ENCODE data around the gene SMARCB1. TPM values are rescaled to one million over a fixed set of nuclear protein-coding genes. Genes with fewer than 3 reads are reported as not detected.

Gene SMARCB1
- total and polyA plus RNA-seq, 4 donors, result 39.2 to 69.6 (median 47.8) TPM

DNA sequence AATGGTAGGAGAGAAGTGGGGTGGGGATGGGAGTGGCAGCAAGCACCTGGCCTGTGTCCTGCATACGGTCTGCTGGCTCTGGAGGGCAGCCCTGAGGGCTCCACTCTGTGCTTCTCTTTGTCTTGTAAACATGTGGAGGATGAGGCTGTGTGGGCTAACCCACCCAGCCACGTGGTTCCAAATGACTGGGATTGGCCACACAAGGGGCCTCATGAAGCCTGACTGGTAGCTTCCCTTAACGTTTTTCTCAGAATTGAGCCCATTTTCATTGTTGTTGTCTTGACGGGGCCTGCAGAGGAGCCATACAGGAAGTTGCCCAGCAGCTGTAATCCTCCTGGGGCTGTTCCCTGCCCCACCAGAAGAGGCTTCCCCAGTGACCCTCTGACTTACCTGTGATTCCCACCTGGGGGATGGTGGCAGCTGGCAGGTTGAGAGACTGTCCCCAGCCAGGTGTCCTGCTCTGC lies 34.0 kb downstream of the SMARCB1 start:
- Histone ChIP-seq H3K36me3 (ENCODE audit: control insufficient read depth in 4 of 4, insufficient read depth in 4 of 4, low read length in 4 of 4) (peaks cover 14 to 75% (median 55%) of the 10 kb centered on the region in 4 donors), H3K9ac (ENCODE audit: insufficient read depth in 1 of 2, low read length in 2 of 2) (no peak overlapping the region), H3K27me3 (ENCODE audit: control insufficient read depth in 3 of 3, insufficient read depth in 3 of 3, low read length in 2 of 3) (no peaks in the 10 kb centered on the region), H3K27ac (ENCODE audit: low read depth in 1 of 2, low read length in 1 of 2) (no peak overlapping the region), H3K9me3 (ENCODE audit: control insufficient read depth in 4 of 4, insufficient read depth in 3 of 4, low read length in 3 of 4) (no peaks in the 10 kb centered on the region), H3K4me3 (no peak overlapping the region), H3K4me1 (ENCODE audit: control insufficient read depth in 5 of 5, insufficient read depth in 5 of 5, low read length in 5 of 5) (no peaks in the 10 kb centered on the region)
- ATAC-seq (ENCODE audit: insufficient read depth, low FRiP score) (no peak), DNase-seq (no peak)
- WGBS, 2 donors, result 43 to 52% methylated on average over 4 of the region's 4 CpGs
- no peak for TF ChIP-seq CTCF (IDR thresholded peaks at IDR 0.05; ENCODE audit: control extremely low read depth, extremely low read depth)

GRCh38 chr22:23822101-23822671 lies 35.4 kb downstream of the SMARCB1 start:
- H3K27me3 ChIP-seq (ENCODE audit: control insufficient read depth in 3 of 3, insufficient read depth in 3 of 3, low read length in 2 of 3), result no peaks in the 10 kb centered on the region
- H3K4me1 ChIP-seq (ENCODE audit: control insufficient read depth in 5 of 5, insufficient read depth in 5 of 5, low read length in 5 of 5), result peaks cover 0 to 3% (median 0%) of the 10 kb centered on the region in 5 donors
- H3K36me3 ChIP-seq (ENCODE audit: control insufficient read depth in 4 of 4, insufficient read depth in 4 of 4, low read length in 4 of 4), result peaks cover 10 to 72% (median 49%) of the 10 kb centered on the region in 4 donors
- no peak overlapping the region for H3K9ac ChIP-seq (ENCODE audit: insufficient read depth in 1 of 2, low read length in 2 of 2)
- no peak for DNase-seq
- 91 to 95% methylated on average over 6 of the region's 6 CpGs for WGBS, 2 donors
- H3K9me3 ChIP-seq (ENCODE audit: control insufficient read depth in 4 of 4, insufficient read depth in 3 of 4, low read length in 3 of 4), result no peaks in the 10 kb centered on the region
- no peak overlapping the region for H3K4me3 ChIP-seq
- peak overlapping the region in 1 of 2 donors; percentile 78 for H3K27ac ChIP-seq (ENCODE audit: low read depth in 1 of 2, low read length in 1 of 2)
- no peak for ATAC-seq (ENCODE audit: insufficient read depth, low FRiP score)
- TF ChIP-seq CTCF (IDR thresholded peaks at IDR 0.05; ENCODE audit: control extremely low read depth, extremely low read depth), result no peak

DNA sequence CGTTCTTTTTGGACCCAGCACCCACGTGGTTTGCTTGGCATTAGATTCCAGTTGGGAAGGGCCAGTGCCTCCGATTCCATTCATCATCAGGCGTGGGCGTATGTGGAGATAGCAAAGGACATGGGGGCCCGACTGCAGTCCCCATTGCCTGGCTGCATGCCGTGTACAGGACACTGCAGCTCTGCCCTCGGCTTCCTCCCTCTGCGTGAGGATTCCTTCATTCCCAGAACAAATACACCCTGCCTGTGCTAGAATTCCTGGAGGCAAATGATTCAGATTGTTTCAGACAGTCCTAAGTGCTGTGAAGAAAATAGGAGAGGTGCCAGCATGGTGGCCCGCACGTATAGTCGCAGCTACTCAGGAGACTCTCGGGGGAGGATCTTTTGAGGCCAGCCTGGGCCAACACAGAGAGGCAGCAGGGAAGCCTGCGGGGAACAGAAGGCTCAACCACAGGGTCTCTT lies 36.6 kb downstream of the SMARCB1 start:
- no peak for TF ChIP-seq CTCF (IDR thresholded peaks at IDR 0.05; ENCODE audit: control extremely low read depth, extremely low read depth)
- H3K4me3 ChIP-seq, result no peak overlapping the region
- peaks cover 0 to 6% (median 0%) of the 10 kb centered on the region in 5 donors for H3K4me1 ChIP-seq (ENCODE audit: control insufficient read depth in 5 of 5, insufficient read depth in 5 of 5, low read length in 5 of 5)
- WGBS, 2 donors, result 91 to 97% methylated on average over 14 of the region's 14 CpGs
- no peaks in the 10 kb centered on the region for H3K9me3 ChIP-seq (ENCODE audit: control insufficient read depth in 4 of 4, insufficient read depth in 3 of 4, low read length in 3 of 4)
- peaks cover 6 to 74% (median 49%) of the 10 kb centered on the region in 4 donors for H3K36me3 ChIP-seq (ENCODE audit: control insufficient read depth in 4 of 4, insufficient read depth in 4 of 4, low read length in 4 of 4)
- H3K27ac ChIP-seq (ENCODE audit: low read depth in 1 of 2, low read length in 1 of 2), result peak overlapping the region in 1 of 2 donors; percentile 78
- DNase-seq, result no peak
- ATAC-seq (ENCODE audit: insufficient read depth, low FRiP score), result no peak
- H3K9ac ChIP-seq (ENCODE audit: insufficient read depth in 1 of 2, low read length in 2 of 2), result no peak overlapping the region
- H3K27me3 ChIP-seq (ENCODE audit: control insufficient read depth in 3 of 3, insufficient read depth in 3 of 3, low read length in 2 of 3), result no peaks in the 10 kb centered on the region

Measured in lung (tissue), 12 donors.